Large intestine (tissue), 12 donors: ENCODE results near the gene SLC25A45. TPM values are rescaled to one million over a fixed set of nuclear protein-coding genes. Genes with fewer than 3 reads are reported as not detected.

ENCODE experiments used
- DNase-seq, 2 donors: peaks; one replicate each; pipeline versions ENCODE4 v3.0.0 to v3.0.0-alpha.2; 2013
- H3K27ac ChIP-seq: one replicate; pipeline ENCODE4 v1.5.1; 2013; ENCODE audit warnings: low read length
- H3K27me3 ChIP-seq: 2 replicates; pipeline ENCODE4 v1.6.1; 2013; ENCODE audit warnings: low read length; ENCODE audit not compliant: control insufficient read depth, insufficient read depth
- H3K36me3 ChIP-seq: 2 replicates; pipeline ENCODE4 v1.6.1; 2013; ENCODE audit warnings: low read length; ENCODE audit not compliant: control insufficient read depth, insufficient read depth
- H3K4me1 ChIP-seq: one replicate; pipeline ENCODE4 v1.6.1; 2013; ENCODE audit warnings: low read length; ENCODE audit not compliant: control insufficient read depth, insufficient read depth
- H3K4me3 ChIP-seq: one replicate; pipeline ENCODE4 v1.5.1; 2013; ENCODE audit warnings: low read length
- H3K9me3 ChIP-seq: one replicate; pipeline ENCODE4 v1.6.1; 2013; ENCODE audit warnings: mild to moderate bottlenecking, low read depth, low read length, moderate library complexity; ENCODE audit not compliant: control insufficient read depth
- WGBS: methylation state at CpG from one replicate; pipeline ENCODE4 v1.1.5; 2013; ENCODE audit warnings: low lambda C conversion rate; ENCODE audit not compliant: insufficient coverage; 5-methylcytosine and 5-hydroxymethylcytosine counted together
- long read RNA-seq, 11 donors: transcript quantifications; one replicate each; lab custom pipeline, GENCODE V29; 2026
- polyA plus RNA-seq: library from polyadenylated mRNA; unstranded; fragments of 120-200 nt; gene quantifications from one replicate; pipeline ENCODE4 v1.2.1, GENCODE V29; 2013

SLC25A45 gene, protein sequence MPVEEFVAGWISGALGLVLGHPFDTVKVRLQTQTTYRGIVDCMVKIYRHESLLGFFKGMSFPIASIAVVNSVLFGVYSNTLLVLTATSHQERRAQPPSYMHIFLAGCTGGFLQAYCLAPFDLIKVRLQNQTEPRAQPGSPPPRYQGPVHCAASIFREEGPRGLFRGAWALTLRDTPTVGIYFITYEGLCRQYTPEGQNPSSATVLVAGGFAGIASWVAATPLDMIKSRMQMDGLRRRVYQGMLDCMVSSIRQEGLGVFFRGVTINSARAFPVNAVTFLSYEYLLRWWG
- 41.2 TPM for polyA plus RNA-seq
- long read RNA-seq, donor 1: 0 reads
- long read RNA-seq, donor 2, partial matches to known transcripts: 22 of 32 reads
- long read RNA-seq, donor 2, other reads (novel, unspliced or antisense): 6 of 32 reads
- long read RNA-seq, donor 3: 0 reads
- long read RNA-seq, donor 4: 0 reads
- long read RNA-seq, donor 5, partial matches to known transcripts: 0 of 2 reads
- long read RNA-seq, donor 5, other reads (novel, unspliced or antisense): 0 of 2 reads
- long read RNA-seq, donor 6, partial matches to known transcripts: 0 of 2 reads
- long read RNA-seq, donor 6, other reads (novel, unspliced or antisense): 0 of 2 reads
- long read RNA-seq, donor 7: 0 reads
- long read RNA-seq, donor 8, partial matches to known transcripts: 7 of 10 reads
- long read RNA-seq, donor 8, other reads (novel, unspliced or antisense): 0 of 10 reads
- long read RNA-seq, donor 9, partial matches to known transcripts: 38 of 42 reads
- long read RNA-seq, donor 9, other reads (novel, unspliced or antisense): 0 of 42 reads
- long read RNA-seq, donor 10, partial matches to known transcripts: 0 of 5 reads
- long read RNA-seq, donor 10, other reads (novel, unspliced or antisense): 0 of 5 reads
- long read RNA-seq, donor 11: 0 reads

DNA sequence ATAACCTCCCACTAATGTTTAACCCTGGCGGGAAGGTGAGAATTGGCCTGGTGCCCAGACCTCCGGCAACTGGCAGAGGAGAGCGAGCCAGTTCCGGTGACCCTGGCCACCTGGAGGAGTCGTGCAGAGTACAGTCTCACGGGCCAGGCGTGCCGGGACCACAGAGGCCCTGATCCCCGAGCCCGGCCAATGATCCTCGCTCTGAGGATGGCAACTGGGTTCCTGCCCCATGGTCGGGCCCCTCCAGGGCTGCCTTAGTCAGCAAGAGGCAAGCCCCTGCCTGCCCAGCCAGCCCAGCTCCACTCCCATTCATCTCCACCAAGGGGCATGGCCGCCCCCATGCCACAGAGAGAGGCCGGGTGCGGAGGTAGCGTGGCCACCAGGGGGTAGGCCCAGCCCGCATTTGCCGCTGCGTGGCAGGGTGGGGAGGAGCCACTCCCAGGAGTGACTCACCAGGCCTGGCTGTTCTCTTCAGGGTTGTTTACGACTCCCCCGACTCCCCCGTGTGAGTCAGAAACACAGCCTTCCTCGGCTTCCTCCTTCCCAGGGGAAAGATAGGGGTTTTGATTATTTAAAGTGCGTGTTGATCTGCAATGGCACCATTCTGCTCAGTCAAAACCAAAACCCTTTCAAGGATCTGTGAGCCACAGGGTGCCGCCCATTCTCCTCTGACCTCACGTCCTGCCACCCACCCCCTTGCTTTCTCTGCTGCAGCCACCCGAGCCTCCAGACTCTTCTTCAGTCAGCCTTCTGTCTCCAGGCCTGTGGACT lies at the start of gene SLC25A45:
Gene SLC25A45, minus strand, starts transcription at position 614 of the 771 bp plus-strand sequence. CDS start 695 bp downstream, outside the sequence.
- Histone ChIP-seq H3K9me3 (no peaks in the 10 kb centered on the region), H3K27me3 (no peaks in the 10 kb centered on the region), H3K4me1 (peaks cover 85% of the 10 kb centered on the region), H3K4me3 (peak within 1 kb of the TSS; percentile 41), H3K36me3 (peaks cover 2% of the 10 kb centered on the region), H3K27ac (peak within 1 kb of the TSS; percentile 98)
- peak; percentile 95 to 97 for DNase-seq
- no CpG with 5 or more reads among the region's 27 CpGs for WGBS

DNA sequence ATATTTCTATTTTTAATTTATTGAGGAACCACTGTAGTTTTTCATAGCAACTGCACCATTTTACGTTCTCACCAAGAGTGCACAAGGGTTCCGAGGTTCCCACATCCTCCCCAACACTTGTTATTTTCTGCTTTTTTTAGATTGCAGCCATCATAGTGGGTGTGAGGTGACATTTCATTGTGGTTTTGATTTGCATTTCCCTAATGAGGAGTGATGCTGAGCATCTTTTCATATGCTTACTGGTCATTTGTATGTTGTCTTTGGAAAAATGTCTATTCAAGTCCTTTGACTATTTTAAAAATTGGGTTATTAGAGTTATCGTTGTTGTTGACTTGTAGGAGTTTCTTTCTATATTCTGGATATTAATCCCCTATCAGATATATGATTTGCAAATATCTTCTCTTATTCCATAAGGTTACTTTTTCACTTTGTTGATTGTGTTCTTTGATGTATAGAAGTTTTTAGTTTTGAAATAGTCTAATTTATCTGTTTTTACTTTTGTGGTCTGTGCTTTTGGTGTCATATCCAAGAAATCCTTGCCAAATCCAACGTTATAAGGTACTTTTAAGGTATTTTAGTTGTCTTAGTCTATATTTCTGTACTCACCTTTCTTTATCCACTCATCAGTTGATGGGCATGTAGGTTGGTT lies 49.1 kb upstream of the SLC25A45 start:
- WGBS: 100% methylated on average over 3 of the region's 4 CpGs
- Histone ChIP-seq H3K4me3 (no peak overlapping the region), H3K27ac (no peak overlapping the region), H3K4me1 (peaks cover 6% of the 10 kb centered on the region), H3K9me3 (no peaks in the 10 kb centered on the region), H3K27me3 (no peaks in the 10 kb centered on the region), H3K36me3 (peaks cover 27% of the 10 kb centered on the region)
- DNase-seq: no peak

DNA sequence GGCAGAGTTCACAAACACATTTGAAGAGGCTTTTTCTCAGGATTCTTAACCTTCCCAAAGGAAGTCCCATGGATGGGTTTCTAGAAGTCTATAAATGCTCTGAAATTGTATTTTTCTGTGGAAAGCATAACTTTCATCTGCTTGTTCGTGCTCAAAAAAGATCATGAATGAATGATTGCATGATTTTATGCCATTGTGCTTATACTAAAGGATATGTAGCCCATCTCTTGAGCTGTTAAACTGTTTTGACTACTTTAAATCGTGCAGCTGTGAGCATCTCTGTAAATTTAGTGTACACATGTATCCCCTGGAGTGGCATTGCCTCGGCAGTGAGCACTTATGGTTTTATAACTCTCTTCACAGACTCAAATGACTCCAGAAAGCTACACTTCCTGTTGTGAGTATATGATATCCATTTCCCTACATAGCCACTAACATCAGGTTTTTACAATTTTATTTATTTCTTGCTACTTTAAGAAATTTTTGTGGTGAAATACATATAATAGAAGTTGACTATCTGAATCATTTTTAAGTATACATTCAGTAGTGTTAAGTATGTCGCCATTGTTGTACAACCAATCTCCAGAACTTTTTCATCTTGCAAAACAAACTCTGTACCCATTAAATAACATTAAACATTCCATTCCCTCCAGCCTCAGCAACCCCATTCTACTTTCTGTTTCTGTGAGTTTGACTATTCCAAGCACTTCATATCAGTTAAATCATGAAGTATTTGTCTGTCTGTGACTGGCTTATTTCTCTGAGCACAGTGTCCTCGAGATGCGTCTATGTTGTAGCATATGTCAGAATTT lies 48.2 kb upstream of the SLC25A45 start:
- WGBS: 93% methylated on average over 2 of the region's 6 CpGs
- Histone ChIP-seq H3K4me3 (no peak overlapping the region), H3K27ac (peak overlapping the region; percentile 100), H3K4me1 (peaks cover 7% of the 10 kb centered on the region), H3K27me3 (no peaks in the 10 kb centered on the region), H3K9me3 (no peaks in the 10 kb centered on the region), H3K36me3 (peaks cover 20% of the 10 kb centered on the region)
- DNase-seq: no peak

DNA sequence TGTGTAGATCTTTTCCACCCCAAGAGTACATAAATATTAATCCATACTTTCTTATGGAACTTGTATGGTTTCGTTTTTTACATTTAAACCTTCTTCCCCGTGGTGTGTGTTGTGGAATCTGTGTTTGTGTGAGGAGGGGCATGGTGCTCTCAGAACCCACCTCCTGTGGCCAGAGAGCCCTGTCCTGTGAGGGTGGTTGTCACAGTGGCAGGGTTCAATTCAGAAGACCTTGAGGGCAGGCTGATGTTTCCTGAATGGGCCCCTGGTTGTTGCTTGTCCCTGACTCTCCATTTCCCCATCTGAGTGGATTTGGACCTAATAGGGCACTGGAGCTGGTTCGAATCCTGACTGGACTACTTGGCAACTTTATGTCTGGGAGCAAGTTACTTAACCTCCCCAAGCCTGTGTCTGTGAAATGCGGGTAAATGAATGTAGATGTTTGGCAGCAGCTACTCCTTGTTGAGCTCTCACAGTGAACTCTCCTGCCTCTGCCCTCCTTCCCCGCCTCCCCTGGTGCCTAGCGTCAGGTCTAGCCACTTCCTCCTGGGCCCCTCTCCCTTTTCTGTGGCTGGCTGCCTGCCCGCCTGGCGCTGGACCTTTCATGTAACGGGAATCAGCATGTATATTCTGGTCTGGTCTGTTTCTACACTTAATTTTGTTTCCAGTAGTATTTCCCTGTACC lies 47.4 kb upstream of the SLC25A45 start:
- Histone ChIP-seq H3K36me3 (peaks cover 15% of the 10 kb centered on the region), H3K4me3 (no peak overlapping the region), H3K27ac (peak overlapping the region; percentile 100), H3K4me1 (peaks cover 7% of the 10 kb centered on the region), H3K9me3 (no peaks in the 10 kb centered on the region), H3K27me3 (no peaks in the 10 kb centered on the region)
- no CpG with 5 or more reads among the region's 9 CpGs for WGBS
- peak in 1 of 2 donors; percentile 44 for DNase-seq

DNA sequence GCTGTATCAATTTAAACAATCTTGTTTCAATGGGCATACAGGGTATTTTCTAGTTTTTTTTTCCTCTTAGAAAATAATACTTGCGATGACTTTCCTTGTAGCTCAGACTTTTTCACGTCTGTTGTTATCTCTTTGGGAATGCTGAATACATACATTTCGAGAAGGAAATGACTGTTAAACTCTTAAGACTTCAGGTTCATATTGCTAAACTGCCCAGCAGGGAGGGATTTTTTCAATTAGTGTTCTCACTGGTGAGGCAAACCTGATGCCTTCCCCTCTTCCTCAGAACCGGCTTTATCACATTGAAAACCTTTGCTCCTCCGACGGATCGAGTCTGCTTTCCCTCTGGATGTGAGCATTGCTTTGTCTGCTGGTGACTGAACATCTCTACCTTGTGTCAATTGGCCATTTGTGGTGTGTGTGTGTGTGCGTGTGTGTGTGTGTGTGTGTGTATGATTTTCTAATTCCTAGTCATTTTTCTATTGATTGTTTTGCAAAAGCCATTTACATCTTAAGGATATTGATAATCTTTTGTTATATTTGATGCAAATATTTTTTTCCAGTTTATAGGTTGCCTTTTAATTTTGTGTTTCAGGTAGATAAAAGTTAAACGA lies 46.7 kb upstream of the SLC25A45 start:
- Histone ChIP-seq H3K27me3 (no peaks in the 10 kb centered on the region), H3K4me3 (no peak overlapping the region), H3K36me3 (peaks cover 9% of the 10 kb centered on the region), H3K27ac (peak overlapping the region; percentile 100), H3K4me1 (peaks cover 7% of the 10 kb centered on the region), H3K9me3 (no peaks in the 10 kb centered on the region)
- WGBS: 46% methylated on average over 3 of the region's 9 CpGs
- DNase-seq: peak in 1 of 2 donors; percentile 69

DNA sequence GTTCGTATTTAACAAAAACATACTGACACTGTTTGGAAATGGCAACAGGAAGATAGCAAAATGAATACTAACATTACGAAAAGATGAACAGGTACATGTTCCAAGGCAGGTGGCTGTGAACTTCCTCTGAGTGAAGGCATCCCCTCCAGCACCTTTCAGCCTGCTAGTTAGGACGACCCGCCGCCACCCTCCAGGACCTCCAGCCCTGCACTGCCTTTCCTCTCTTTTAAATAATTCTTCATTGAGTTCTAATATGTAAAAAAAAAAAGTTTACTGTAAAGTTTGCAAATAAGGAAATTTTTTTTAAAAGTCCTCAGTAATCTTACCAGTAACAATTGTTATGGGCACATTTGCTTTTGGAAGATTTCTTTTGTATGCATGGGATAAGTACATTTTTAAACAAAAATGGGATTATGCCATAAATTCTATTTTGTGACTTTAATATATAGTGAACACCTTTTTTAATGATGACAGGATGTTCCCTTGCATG lies 46.2 kb upstream of the SLC25A45 start:
- no peaks in the 10 kb centered on the region for H3K9me3 ChIP-seq
- H3K4me3 ChIP-seq: no peak overlapping the region
- H3K4me1 ChIP-seq: peaks cover 7% of the 10 kb centered on the region
- H3K36me3 ChIP-seq: peaks cover 6% of the 10 kb centered on the region
- no peak for DNase-seq
- no peaks in the 10 kb centered on the region for H3K27me3 ChIP-seq
- WGBS: 80% methylated on average over 1 of the region's 5 CpGs
- H3K27ac ChIP-seq: peak overlapping the region; percentile 100

DNA sequence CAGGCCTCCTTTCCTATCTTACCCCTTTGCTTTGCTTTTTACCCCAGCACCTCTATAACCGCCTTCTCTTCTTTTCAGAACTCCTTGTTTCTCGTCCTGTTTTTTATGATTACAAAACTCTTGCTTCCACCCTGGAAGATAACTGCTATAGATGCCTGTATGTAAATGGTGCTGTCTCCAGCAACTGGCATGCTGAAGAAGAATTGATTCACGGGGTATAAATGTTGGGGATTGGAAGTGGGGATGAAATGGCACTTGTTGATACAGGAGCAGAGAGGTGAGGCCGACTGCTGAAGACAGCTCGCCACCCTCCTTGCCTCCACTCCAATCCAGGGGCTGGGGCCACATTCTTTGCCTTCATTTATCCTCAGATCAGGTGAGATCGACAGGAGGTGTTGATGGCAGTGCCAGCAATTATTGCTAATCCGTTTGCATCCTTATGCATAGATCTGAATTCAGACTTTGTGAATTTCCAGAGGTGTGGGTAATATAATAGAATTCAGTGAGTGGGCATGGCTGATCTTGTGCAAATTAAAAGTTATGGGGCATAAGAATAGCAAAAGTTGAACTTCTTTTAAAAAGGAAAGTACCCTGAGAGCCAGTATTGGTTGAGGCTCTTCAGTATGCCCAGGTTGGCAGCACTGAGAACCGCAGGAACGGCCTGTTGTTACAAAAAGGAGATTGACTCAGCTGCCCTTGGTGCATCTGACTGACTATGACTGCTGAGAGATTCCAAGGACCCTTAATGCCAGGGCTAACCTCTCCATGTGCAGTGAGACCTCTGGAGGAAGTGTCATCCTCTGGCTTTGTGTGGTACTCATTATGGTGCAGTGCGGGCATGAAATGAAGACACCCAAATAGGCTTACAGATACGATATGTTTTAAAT lies 45.5 kb upstream of the SLC25A45 start:
- H3K9me3 ChIP-seq: no peaks in the 10 kb centered on the region
- H3K4me1 ChIP-seq: peaks cover 7% of the 10 kb centered on the region
- no peak overlapping the region for H3K4me3 ChIP-seq
- no peaks in the 10 kb centered on the region for H3K27me3 ChIP-seq
- peak in 1 of 2 donors; percentile 41 for DNase-seq
- peak overlapping the region; percentile 100 for H3K27ac ChIP-seq
- WGBS: 84% methylated on average over 2 of the region's 11 CpGs
- H3K36me3 ChIP-seq: peaks cover 6% of the 10 kb centered on the region
